Hepatocyte (in vitro differentiated cells): ENCODE measurements around the gene SHISA7.

Source experiments
- CTCF ChIP-seq: fragments of 200-600 bp; sonication (generic); IDR thresholded peaks from 2 replicates; pipeline ENCODE4 v1.5.1; 2016; ENCODE audit warnings: antibody characterized with exemption, mild to moderate bottlenecking; ENCODE audit not compliant: poor library complexity
- EZH2 ChIP-seq: fragments of 200-600 bp; sonication (generic); IDR thresholded peaks from 2 replicates; pipeline ENCODE4 v1.6.1; 2016; ENCODE audit warnings: antibody characterized with exemption, mild to moderate bottlenecking, borderline replicate concordance
- EZH2phosphoT487 ChIP-seq: fragments of 200-600 bp; sonication (generic); IDR thresholded peaks from one replicate; pipeline ENCODE4 v1.6.1; 2018; ENCODE audit warnings: antibody characterized with exemption, mild to moderate bottlenecking, low read depth, moderate library complexity; ENCODE audit not compliant: unreplicated experiment, severe bottlenecking

GRCh38 chr19:55386493-55386971 lies 56.6 kb downstream of the SHISA7 start:
- TF ChIP-seq CTCF: no peak
- TF ChIP-seq EZH2: no peak
- no peak for TF ChIP-seq EZH2phosphoT487
